ENCODE data around the gene RNF213. TPM values are rescaled to one million over a fixed set of nuclear protein-coding genes. Genes with fewer than 3 reads are reported as not detected.
"Not testable (repeated sequence)": the region's sequence is repeated elsewhere in the genome, so short reads cannot be mapped to it uniquely, and the experiment has no call there.

Gene RNF213
- total RNA-seq, 3 donors from 2014 or later = 96.0 to 111 (median 101) TPM

GRCh38 chr17:80322864-80323263 lies 62.2 kb downstream of the RNF213 start:
- Histone ChIP-seq H3K4me3 (no peak overlapping the region), H3K36me3 (peaks cover 9% of the 10 kb centered on the region), H3K27ac (no peak overlapping the region), H3K4me1 (no peaks in the 10 kb centered on the region), H3K9me3 (no peaks in the 10 kb centered on the region), H3K27me3 (no peaks in the 10 kb centered on the region)
- TF ChIP-seq POLR2A (IDR thresholded peaks at IDR 0.05) (no peak), POLR2AphosphoS5 (IDR thresholded peaks at IDR 0.05) (no peak), CTCF (IDR thresholded peaks at IDR 0.05) (no peak)
- intact Hi-C loops (cut with DNase I; ENCODE audit: low total_unique reads) = no loop called here
- DNase-seq (ENCODE audit: low spot score in 2 of 2) = no peak

- H3K36me3 ChIP-seq = peaks cover 11% of the 10 kb centered on the region
- no peak for DNase-seq (ENCODE audit: low spot score in 2 of 2)
- H3K4me3 ChIP-seq = no peak overlapping the region
- H3K4me1 ChIP-seq = no peaks in the 10 kb centered on the region
- H3K27ac ChIP-seq = no peak overlapping the region
- H3K27me3 ChIP-seq = no peaks in the 10 kb centered on the region
- H3K9me3 ChIP-seq = no peaks in the 10 kb centered on the region
- intact Hi-C loops (cut with DNase I; ENCODE audit: low total_unique reads) = loop anchor here (2.0 kb wide), 1 partner anchor 25 kb away; no protein-coding TSS in a partner anchor
- no peak for TF ChIP-seq POLR2A (IDR thresholded peaks at IDR 0.05)
- no peak for TF ChIP-seq CTCF (IDR thresholded peaks at IDR 0.05)
- no peak for TF ChIP-seq POLR2AphosphoS5 (IDR thresholded peaks at IDR 0.05)
Observed at GRCh38 chr17:80323982-80324381, 63.3 kb downstream of the RNF213 start.

GRCh38 chr17:80327518-80327917 lies 66.9 kb downstream of the RNF213 start:
- Histone ChIP-seq H3K4me1 (no peaks in the 10 kb centered on the region), H3K27ac (no peak overlapping the region), H3K9me3 (no peaks in the 10 kb centered on the region), H3K36me3 (peaks cover 10% of the 10 kb centered on the region), H3K4me3 (no peak overlapping the region), H3K27me3 (no peaks in the 10 kb centered on the region)
- TF ChIP-seq CTCF (IDR thresholded peaks at IDR 0.05) (no peak), POLR2A (IDR thresholded peaks at IDR 0.05) (no peak), POLR2AphosphoS5 (IDR thresholded peaks at IDR 0.05) (no peak)
- DNase-seq (ENCODE audit: low spot score in 2 of 2) = no peak
- intact Hi-C loops (cut with DNase I; ENCODE audit: low total_unique reads) = no loop called here

- intact Hi-C loops (cut with DNase I; ENCODE audit: low total_unique reads) = no loop called here
- H3K27ac ChIP-seq = no peak overlapping the region
- peaks cover 10% of the 10 kb centered on the region for H3K36me3 ChIP-seq
- no peak for DNase-seq (ENCODE audit: low spot score in 2 of 2)
- H3K4me1 ChIP-seq = no peaks in the 10 kb centered on the region
- no peak for TF ChIP-seq POLR2AphosphoS5 (IDR thresholded peaks at IDR 0.05)
- TF ChIP-seq CTCF (IDR thresholded peaks at IDR 0.05) = no peak
- no peak for TF ChIP-seq POLR2A (IDR thresholded peaks at IDR 0.05)
- H3K27me3 ChIP-seq = no peaks in the 10 kb centered on the region
- no peak overlapping the region for H3K4me3 ChIP-seq
- no peaks in the 10 kb centered on the region for H3K9me3 ChIP-seq
Observed at GRCh38 chr17:80328634-80329380, 68.2 kb downstream of the RNF213 start.

GRCh38 chr17:80329421-80329820 lies 68.8 kb downstream of the RNF213 start:
- H3K4me3 ChIP-seq; H3K27me3 ChIP-seq; H3K9me3 ChIP-seq; H3K4me1 ChIP-seq; intact Hi-C loops (cut with DNase I; ENCODE audit: low total_unique reads); DNase-seq (ENCODE audit: low spot score in 2 of 2); H3K27ac ChIP-seq: not testable (repeated sequence)
- H3K36me3 ChIP-seq = peaks cover 15% of the 10 kb centered on the region
